DOHH2 (cell line): ENCODE data around the gene SIRT7.

Source experiments
- H3F3A ChIP-seq: fragments of 200-600 bp; sonication (generic), shearing (Covaris generic); 2 replicates; pipeline ENCODE4 v1.6.0; 2016; ENCODE audit warnings: antibody characterized with exemption, mild to moderate bottlenecking; ENCODE audit not compliant: control insufficient read depth, insufficient read depth
- H3K27ac ChIP-seq: fragments of 200-600 bp; sonication (generic); 2 replicates; pipeline ENCODE4 v1.5.1; 2014; ENCODE audit warnings: low read depth, mild to moderate bottlenecking, low read length, moderate library complexity
- H3K27me3 ChIP-seq: fragments of 200-600 bp; sonication (generic); 2 replicates; pipeline ENCODE4 v1.6.1; 2014; ENCODE audit warnings: mild to moderate bottlenecking, low read length, mixed read lengths; ENCODE audit not compliant: control insufficient read depth
- H3K36me3 ChIP-seq: fragments of 200-600 bp; sonication (generic); 2 replicates; pipeline ENCODE4 v1.6.1; 2014; ENCODE audit warnings: mild to moderate bottlenecking, low read length, moderate library complexity, mixed read lengths; ENCODE audit not compliant: control insufficient read depth
- H3K4me1 ChIP-seq: fragments of 200-600 bp; sonication (generic); 2 replicates; pipeline ENCODE4 v1.6.1; 2014; ENCODE audit warnings: mild to moderate bottlenecking, low read length, mixed read lengths; ENCODE audit not compliant: control insufficient read depth
- H3K4me2 ChIP-seq: fragments of 200-600 bp; sonication (generic); 2 replicates; pipeline ENCODE4 v1.6.0; 2014; ENCODE audit warnings: mild to moderate bottlenecking, low read length, moderate library complexity
- H3K4me3 ChIP-seq: fragments of 200-600 bp; sonication (generic); 2 replicates; pipeline ENCODE4 v1.5.1; 2014; ENCODE audit warnings: mild to moderate bottlenecking, low read length, mixed read lengths
- H3K79me2 ChIP-seq: fragments of 200-600 bp; sonication (generic); 2 replicates; pipeline ENCODE4 v1.6.1; 2014; ENCODE audit warnings: mild to moderate bottlenecking, low read length, mixed read lengths; ENCODE audit not compliant: control insufficient read depth
- H3K9me2 ChIP-seq: fragments of 200-600 bp; sonication (generic); replicated peaks from 2 replicates; pipeline ENCODE4 v1.6.1; 2014; ENCODE audit warnings: mild to moderate bottlenecking, low read length, mixed read lengths; ENCODE audit not compliant: control insufficient read depth
- H3K9me3 ChIP-seq: fragments of 200-600 bp; sonication (generic); 2 replicates; pipeline ENCODE4 v1.6.1; 2014; ENCODE audit warnings: antibody characterized with exemption, low read length, mixed read lengths; ENCODE audit not compliant: control insufficient read depth, insufficient read depth
- H4K20me1 ChIP-seq: fragments of 200-600 bp; sonication (generic); 2 replicates; pipeline ENCODE4 v1.6.0; 2014; ENCODE audit warnings: low read depth, mild to moderate bottlenecking, antibody characterized with exemption, low read length, moderate library complexity; ENCODE audit not compliant: control insufficient read depth, insufficient read depth
- CTCF ChIP-seq: fragments of 200-600 bp; sonication (generic); IDR thresholded peaks from one replicate; pipeline ENCODE4 v1.5.1; 2014; ENCODE audit warnings: antibody characterized with exemption, mild to moderate bottlenecking, low read depth, low read length; ENCODE audit not compliant: poor library complexity, severe bottlenecking
- EZH2phosphoT487 ChIP-seq: fragments of 200-600 bp; sonication (generic); IDR thresholded peaks from 2 replicates; pipeline ENCODE4 v1.6.1; 2017; ENCODE audit warnings: borderline replicate concordance, mild to moderate bottlenecking, antibody characterized with exemption, low read length, moderate library complexity, mixed read lengths

The SIRT7 gene

DNA sequence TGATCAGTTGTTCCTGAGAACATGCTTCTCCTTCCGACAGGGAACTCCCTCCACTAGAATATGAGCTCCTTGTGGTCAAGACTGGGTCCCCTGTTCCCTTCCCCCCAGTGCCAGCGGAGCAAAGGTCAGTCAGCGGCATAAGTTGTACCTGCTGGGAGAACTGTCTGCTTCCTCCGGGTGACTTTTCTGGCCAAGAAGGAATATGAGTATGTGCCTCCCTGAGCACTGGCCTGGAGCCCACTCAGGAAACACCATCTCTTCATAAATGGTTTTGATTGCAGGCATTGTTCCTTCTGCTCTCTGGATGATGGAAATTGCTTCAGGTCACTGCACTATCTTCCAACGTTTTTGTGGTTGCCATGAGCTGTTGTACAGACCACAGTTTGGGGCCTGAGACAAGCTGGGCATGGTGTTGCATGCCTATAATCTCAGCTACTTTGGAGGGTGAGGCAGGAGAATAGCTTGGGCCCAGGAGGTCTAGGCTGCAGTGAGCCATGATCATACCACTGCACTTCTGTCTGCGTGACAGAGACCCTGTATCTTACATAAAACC lies 54.8 kb downstream of the SIRT7 start:
- Histone ChIP-seq H4K20me1 (peaks cover 19% of the 10 kb centered on the region), H3K27me3 (no peaks in the 10 kb centered on the region), H3K27ac (no peak overlapping the region), H3K4me1 (peaks cover 56% of the 10 kb centered on the region), H3K4me3 (peak overlapping the region; percentile 4; the same call in 1 of the 2 replicates), H3K9me2 (no peaks in the 10 kb centered on the region), H3K36me3 (peaks cover 78% of the 10 kb centered on the region), H3K9me3 (no peaks in the 10 kb centered on the region), H3K79me2 (peaks cover 66% of the 10 kb centered on the region), H3K4me2 (peak overlapping the region; percentile 78; the same call in 1 of the 2 replicates), H3F3A (peaks cover 23% of the 10 kb centered on the region)
- TF ChIP-seq EZH2phosphoT487 (no peak), CTCF (no peak)
